Right lobe of liver (tissue), 6 donors: ENCODE measurements around the gene USP7. TPM values are rescaled to one million over a fixed set of nuclear protein-coding genes. Genes with fewer than 3 reads are reported as not detected.

Source experiments
- ATAC-seq, 4 donors: fragments of 200-7000 bp; cut with Tn5 transposase; one replicate each; pipeline ENCODE4 v1.9.1; 2020; ENCODE audit warnings: mild to moderate bottlenecking in 4 of 4, moderate library complexity in 4 of 4
- DNase-seq, 3 donors: peaks; one replicate each; pipeline ENCODE4 v3.0.0-alpha.2; 2020
- H3K27ac ChIP-seq, 3 donors: fragments of 200-600 bp; one replicate each; pipeline ENCODE4 v1.8.0; 2022
- H3K27me3 ChIP-seq, 2 donors: fragments of 200-600 bp; one replicate each; pipeline ENCODE4 v1.8.0; 2022
- H3K36me3 ChIP-seq, 4 donors: fragments of 200-600 bp; sonication (generic) in 1 of 4; one replicate each; pipeline versions ENCODE4 v1.5.1 to v1.8.0; 2017 to 2022; ENCODE audit warnings: control low read depth in 1 of 4
- H3K4me1 ChIP-seq, 4 donors: fragments of 200-600 bp; sonication (generic) in 1 of 4; one replicate each; pipeline versions ENCODE4 v1.5.1 to v1.8.0; 2017 to 2022; ENCODE audit warnings: control low read depth in 1 of 4
- H3K4me3 ChIP-seq, 3 donors: fragments of 200-600 bp; one replicate each; pipeline ENCODE4 v1.8.0; 2022
- H3K9me3 ChIP-seq, 4 donors: fragments of 200-600 bp; sonication (generic) in 1 of 4; one replicate each; pipeline versions ENCODE4 v1.5.1 to v1.8.0; 2017 to 2022; ENCODE audit warnings: control low read depth in 1 of 4
- POLR2A ChIP-seq: fragments of 450-650 bp; IDR thresholded peaks from one replicate; pipeline ENCODE4 v1.6.1; 2017; ENCODE audit warnings: antibody characterized with exemption, mild to moderate bottlenecking
- WGBS: methylation state at CpG from one replicate; pipeline ENCODE4 v1.1.6; 2018; ENCODE audit warnings: low coverage, low lambda C conversion rate; ENCODE audit not compliant: insufficient coverage; ENCODE audit errors: missing lambda C conversion rate; 5-methylcytosine and 5-hydroxymethylcytosine counted together
- intact Hi-C, 2 donors: fragments of 100-400 bp; cut with DNase I; formaldehyde crosslinking; loops; one replicate each; pipeline versions ENCODE4 v1.11.2 to v1.14.1; 2022
- total RNA-seq, 6 experiments: library from RNA; depleted of rRNA in 2 of 6; stranded (reverse); fragments of >200 nt in 2 of 6; fragmentation: NEBNext Ultra II Directional in 3 of 6; extraction: Animal tissue kit (Norgen Biotek cat#: 25700) in 3 of 6; gene quantifications; one replicate each; pipeline versions ENCODE4 v1.1.0 to v1.2.4, GENCODE V29; 2016 to 2023
- TF ChIP-seq, protein P1 (sequence below), 4 donors: fragments of 200-600 bp in 3 of 4; fragments of 450-650 bp in 1 of 4; IDR thresholded peaks; one replicate each; pipeline versions ENCODE4 v1.5.1 to v1.8.0; 2016 to 2022; ENCODE audit warnings: antibody characterized with exemption in 4 of 4, mild to moderate bottlenecking in 2 of 4
- donor health status: DM: no; HTN: yes; CAD: no.
- donor health status: DM: no; HTN: no; CAD: no.
- donor health status: DM: no; HTN: no; CAD: no.
- donor health status: DM: no; HTN: yes; CAD: no.
- donor health status: DM: no; HTN: yes; CAD: no.

The USP7 gene
- total RNA-seq, 6 experiments from 2014 or later = 46.8 to 55.8 (median 49.1) TPM

DNA sequence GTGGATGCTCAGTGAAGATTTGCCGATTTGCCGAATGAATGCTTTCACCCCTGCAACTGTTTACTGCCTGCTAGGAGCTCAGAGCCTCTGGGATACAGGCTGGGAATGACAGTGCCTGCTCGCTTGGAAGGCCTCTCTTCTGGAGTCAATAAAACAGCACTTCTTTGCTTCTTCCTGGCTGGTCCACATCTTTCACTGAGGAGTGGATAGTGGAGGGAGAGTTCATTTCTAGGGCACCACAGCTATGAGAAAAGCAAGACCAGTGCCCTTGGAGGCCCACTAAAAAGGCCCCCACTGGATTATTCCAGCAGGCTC lies 3.1 kb upstream of the USP7 start:
- 50% methylated on average over 1 of the region's 3 CpGs for WGBS
- Histone ChIP-seq H3K27ac (no peak overlapping the region), H3K9me3 (no peaks in the 10 kb centered on the region), H3K36me3 (no peaks in the 10 kb centered on the region), H3K4me3 (no peak overlapping the region), H3K4me1 (peaks cover 0 to 7% (median 3%) of the 10 kb centered on the region in 4 donors), H3K27me3 (no peaks in the 10 kb centered on the region)
- no peak for TF ChIP-seq POLR2A
- TF ChIP-seq, protein P1, sequence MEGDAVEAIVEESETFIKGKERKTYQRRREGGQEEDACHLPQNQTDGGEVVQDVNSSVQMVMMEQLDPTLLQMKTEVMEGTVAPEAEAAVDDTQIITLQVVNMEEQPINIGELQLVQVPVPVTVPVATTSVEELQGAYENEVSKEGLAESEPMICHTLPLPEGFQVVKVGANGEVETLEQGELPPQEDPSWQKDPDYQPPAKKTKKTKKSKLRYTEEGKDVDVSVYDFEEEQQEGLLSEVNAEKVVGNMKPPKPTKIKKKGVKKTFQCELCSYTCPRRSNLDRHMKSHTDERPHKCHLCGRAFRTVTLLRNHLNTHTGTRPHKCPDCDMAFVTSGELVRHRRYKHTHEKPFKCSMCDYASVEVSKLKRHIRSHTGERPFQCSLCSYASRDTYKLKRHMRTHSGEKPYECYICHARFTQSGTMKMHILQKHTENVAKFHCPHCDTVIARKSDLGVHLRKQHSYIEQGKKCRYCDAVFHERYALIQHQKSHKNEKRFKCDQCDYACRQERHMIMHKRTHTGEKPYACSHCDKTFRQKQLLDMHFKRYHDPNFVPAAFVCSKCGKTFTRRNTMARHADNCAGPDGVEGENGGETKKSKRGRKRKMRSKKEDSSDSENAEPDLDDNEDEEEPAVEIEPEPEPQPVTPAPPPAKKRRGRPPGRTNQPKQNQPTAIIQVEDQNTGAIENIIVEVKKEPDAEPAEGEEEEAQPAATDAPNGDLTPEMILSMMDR (IDR thresholded peaks at IDR 0.05) = no peak
- no peak for DNase-seq
- intact Hi-C loops = no loop called here
- no peak for ATAC-seq

DNA sequence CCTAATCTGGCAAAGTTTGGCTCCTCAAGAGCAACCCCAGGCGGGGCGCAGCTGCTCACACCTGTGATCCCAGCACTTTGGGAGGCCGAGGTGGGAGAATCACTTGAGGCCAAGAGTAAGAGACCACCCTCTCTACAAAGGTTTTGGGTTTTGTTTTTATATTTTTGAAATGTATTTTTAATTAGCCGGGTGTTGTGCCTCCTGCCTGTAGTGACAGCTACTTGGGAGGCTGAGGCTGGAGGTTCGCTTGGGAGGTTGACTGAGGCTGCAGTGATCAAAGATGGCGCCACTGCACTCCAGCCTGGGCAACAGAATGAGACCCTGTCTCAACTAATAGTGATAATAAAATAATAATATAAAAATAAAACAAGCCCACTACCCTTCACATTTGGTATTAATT lies 756 bp upstream of the USP7 start:
- peaks cover 0 to 28% (median 15%) of the 10 kb centered on the region in 4 donors for H3K4me1 ChIP-seq
- no peaks in the 10 kb centered on the region for H3K9me3 ChIP-seq
- no peaks in the 10 kb centered on the region for H3K27me3 ChIP-seq
- peak overlapping the region; percentile 56 to 75 (median 59) for H3K4me3 ChIP-seq
- intact Hi-C loops = no loop called here
- ATAC-seq (no peak), DNase-seq (no peak)
- H3K27ac ChIP-seq = peak overlapping the region; percentile 56 to 76 (median 75)
- no peaks in the 10 kb centered on the region for H3K36me3 ChIP-seq
- TF ChIP-seq, protein P1 (IDR thresholded peaks at IDR 0.05) = no peak
- no peak for TF ChIP-seq POLR2A
- 50% methylated on average over 5 of the region's 6 CpGs for WGBS

DNA sequence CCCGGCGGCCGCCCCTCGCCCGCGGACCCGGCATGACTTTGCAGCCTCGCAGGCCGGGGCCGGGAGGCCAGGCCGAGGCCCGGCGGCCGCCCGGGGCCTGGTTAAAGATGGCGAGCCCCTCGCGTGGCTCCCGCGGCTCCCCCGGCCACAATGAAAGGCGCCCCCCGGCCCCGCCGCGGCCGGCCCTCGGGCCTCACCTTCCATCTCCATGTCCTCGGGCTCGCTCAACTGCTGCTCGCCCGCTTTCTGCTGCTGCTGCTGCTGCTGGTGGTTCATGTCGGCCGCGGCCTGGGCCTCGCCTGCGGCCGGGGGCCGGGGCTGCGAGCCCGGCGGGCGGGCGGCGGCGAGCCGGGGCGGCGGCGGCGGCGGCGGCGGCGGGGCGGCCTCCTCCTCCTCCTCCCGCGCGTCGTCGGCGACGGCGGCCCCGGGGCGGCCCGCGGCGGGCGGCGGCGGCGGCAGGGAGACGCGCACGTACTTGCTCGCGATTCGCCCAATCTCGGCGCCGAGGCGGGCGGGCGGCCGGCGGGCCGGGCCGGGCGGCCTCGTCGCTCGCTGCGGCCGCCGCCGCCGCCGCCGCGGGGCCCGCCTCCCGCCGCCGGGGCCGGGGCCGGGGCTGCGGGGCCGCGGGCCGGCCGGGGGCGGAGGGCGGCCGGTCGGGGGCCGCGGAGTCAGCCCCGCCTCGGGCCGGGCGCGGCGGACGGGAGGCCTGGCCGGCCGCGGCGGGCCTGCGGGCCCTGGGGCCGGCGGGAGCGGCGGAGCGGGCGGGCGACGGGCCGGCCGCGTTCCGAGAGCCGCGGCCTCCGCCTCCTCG lies 491 bp downstream of the USP7 start:
- intact Hi-C loops = no loop called here
- Histone ChIP-seq H3K9me3 (no peaks in the 10 kb centered on the region), H3K4me3 (peak overlapping the region; percentile 68 to 82 (median 75)), H3K27ac (peak overlapping the region; percentile 40 to 75 (median 67)), H3K27me3 (no peaks in the 10 kb centered on the region), H3K36me3 (no peaks in the 10 kb centered on the region), H3K4me1 (peaks cover 0 to 40% (median 21%) of the 10 kb centered on the region in 4 donors)
- DNase-seq (peak in 1 of 3 donors; percentile 61), ATAC-seq (peak in 1 of 4 donors; percentile 3)
- TF ChIP-seq, protein P1 (IDR thresholded peaks at IDR 0.05) = no peak
- no peak for TF ChIP-seq POLR2A
- WGBS = no CpG with 5 or more reads among the region's 146 CpGs

DNA sequence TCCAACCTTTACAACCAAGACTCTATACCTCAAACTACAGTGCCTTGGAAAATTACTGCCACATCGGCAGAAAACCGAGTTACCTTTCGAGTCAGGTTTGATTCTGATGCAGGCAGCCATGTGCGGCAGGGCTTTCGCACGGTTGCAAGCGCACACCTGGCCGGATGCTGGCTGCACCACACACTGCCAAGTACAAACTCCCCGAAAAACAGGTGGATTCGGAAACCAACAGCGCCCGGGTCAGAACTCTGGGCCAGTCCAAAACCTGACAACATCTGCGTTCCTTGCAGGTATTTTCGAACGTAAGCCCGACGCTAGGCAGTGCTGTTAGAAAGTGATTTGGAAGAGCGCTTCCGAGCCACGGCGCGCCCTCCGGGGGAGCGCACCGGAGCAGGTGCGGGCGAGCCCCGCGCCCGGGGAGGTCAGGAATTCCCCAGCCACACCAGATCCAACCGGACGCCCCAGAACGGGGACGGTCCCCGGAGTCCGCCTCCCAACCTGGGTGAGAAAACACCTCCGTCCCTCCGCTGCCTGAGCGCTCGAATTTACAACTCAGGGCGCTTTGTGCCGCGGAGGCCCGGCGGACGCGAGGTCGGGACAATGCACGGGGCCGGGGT lies 1.2 kb downstream of the USP7 start:
- whole genome bisulfite sequencing = 0% methylated on average over 16 of the region's 50 CpGs
- intact Hi-C loops = no loop called here
- H3K4me1 ChIP-seq = peaks cover 0 to 48% (median 24%) of the 10 kb centered on the region in 4 donors
- peak; percentile 19 to 41 (median 28) for ATAC-seq
- H3K9me3 ChIP-seq = no peaks in the 10 kb centered on the region
- no peak for TF ChIP-seq POLR2A
- TF ChIP-seq, protein P1 (IDR thresholded peaks at IDR 0.05) = no peak
- DNase-seq = peak; percentile 53 to 62 (median 54)
- H3K27me3 ChIP-seq = no peaks in the 10 kb centered on the region
- H3K27ac ChIP-seq = peak overlapping the region; percentile 40 to 68 (median 67)
- H3K4me3 ChIP-seq = peak overlapping the region; percentile 68 to 82 (median 71)
- no peaks in the 10 kb centered on the region for H3K36me3 ChIP-seq
